Fibroblast of lung (primary cell): Measurements from ENCODE around the gene PIK3R2.

Experiments
- EZH2 ChIP-seq: IDR thresholded peaks from 2 replicates; pipeline ENCODE4 v1.5.1; 2012; ENCODE audit warnings: low read length, control low read depth, mild to moderate bottlenecking; ENCODE audit errors: missing control alignments
- TF ChIP-seq, protein P1 (sequence below), 2 donors: IDR thresholded peaks in 1 of 2; conservative IDR thresholded peaks in 1 of 2; 1 replicate in 1 of 2; 2 replicates in 1 of 2; pipeline ENCODE4 v1.5.1; 2011 to 2012; ENCODE audit warnings: low read length in 2 of 2, control low read depth in 1 of 2, inconsistent platforms in 1 of 2, low read depth in 1 of 2, mild to moderate bottlenecking in 1 of 2

DNA sequence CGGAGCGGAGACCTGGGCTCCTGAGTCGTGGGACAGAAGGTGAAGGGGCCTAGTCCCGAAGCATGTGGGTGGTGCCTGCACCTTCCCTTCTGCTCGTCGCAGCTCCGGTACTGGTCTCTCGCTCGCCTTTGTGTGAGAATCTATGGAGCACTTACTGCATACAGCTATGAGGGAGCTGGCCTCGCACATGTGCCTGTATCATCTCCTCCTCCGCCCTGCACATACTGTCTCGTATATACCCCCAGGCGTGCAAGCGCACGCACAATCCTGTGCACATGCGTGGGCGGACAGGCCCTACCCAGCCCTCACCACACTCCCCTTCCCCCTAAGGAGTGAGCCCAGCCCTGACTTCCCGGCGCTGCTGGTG, 8.7 kb downstream of the PIK3R2 start:
- TF ChIP-seq, protein P1, sequence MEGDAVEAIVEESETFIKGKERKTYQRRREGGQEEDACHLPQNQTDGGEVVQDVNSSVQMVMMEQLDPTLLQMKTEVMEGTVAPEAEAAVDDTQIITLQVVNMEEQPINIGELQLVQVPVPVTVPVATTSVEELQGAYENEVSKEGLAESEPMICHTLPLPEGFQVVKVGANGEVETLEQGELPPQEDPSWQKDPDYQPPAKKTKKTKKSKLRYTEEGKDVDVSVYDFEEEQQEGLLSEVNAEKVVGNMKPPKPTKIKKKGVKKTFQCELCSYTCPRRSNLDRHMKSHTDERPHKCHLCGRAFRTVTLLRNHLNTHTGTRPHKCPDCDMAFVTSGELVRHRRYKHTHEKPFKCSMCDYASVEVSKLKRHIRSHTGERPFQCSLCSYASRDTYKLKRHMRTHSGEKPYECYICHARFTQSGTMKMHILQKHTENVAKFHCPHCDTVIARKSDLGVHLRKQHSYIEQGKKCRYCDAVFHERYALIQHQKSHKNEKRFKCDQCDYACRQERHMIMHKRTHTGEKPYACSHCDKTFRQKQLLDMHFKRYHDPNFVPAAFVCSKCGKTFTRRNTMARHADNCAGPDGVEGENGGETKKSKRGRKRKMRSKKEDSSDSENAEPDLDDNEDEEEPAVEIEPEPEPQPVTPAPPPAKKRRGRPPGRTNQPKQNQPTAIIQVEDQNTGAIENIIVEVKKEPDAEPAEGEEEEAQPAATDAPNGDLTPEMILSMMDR (conservative IDR thresholded peaks at IDR 0.05 in 1 of 2, IDR thresholded peaks at IDR 0.05 in 1 of 2; ENCODE audit: low read depth in 1 of 2, low read length in 2 of 2): no peak
- TF ChIP-seq EZH2: no peak
